A549 treated with AZD9567 at 1 μM for 4 hours (cell line): Measurements from ENCODE around the gene VASP. TPM values are rescaled to one million over a fixed set of nuclear protein-coding genes. Genes with fewer than 3 reads are reported as not detected.

Experiments
- total RNA-seq: library from RNA; stranded (reverse); fragments of 200-300 nt; extraction: Qiagen RNA extraction; gene quantifications from 5 replicates; pipeline ENCODE4 v1.2.3, GENCODE V29; 2022; ENCODE audit not compliant: insufficient read depth

VASP gene
- total RNA-seq: 159 to 241 TPM (median 195 TPM) in 5 replicates

GRCh38 chr19:45506989-45507871, at the start of gene VASP:
TSS of gene VASP (plus strand) at chr19:45507479. CDS start at chr19:45507772, 293 bp downstream.

GRCh38 chr19:45467456-45468158, 39.7 kb upstream of the VASP start, which contains the start of gene FOSB:
TSS of gene FOSB (plus strand) at chr19:45467996. CDS start at chr19:45468587, 591 bp downstream.

DNA sequence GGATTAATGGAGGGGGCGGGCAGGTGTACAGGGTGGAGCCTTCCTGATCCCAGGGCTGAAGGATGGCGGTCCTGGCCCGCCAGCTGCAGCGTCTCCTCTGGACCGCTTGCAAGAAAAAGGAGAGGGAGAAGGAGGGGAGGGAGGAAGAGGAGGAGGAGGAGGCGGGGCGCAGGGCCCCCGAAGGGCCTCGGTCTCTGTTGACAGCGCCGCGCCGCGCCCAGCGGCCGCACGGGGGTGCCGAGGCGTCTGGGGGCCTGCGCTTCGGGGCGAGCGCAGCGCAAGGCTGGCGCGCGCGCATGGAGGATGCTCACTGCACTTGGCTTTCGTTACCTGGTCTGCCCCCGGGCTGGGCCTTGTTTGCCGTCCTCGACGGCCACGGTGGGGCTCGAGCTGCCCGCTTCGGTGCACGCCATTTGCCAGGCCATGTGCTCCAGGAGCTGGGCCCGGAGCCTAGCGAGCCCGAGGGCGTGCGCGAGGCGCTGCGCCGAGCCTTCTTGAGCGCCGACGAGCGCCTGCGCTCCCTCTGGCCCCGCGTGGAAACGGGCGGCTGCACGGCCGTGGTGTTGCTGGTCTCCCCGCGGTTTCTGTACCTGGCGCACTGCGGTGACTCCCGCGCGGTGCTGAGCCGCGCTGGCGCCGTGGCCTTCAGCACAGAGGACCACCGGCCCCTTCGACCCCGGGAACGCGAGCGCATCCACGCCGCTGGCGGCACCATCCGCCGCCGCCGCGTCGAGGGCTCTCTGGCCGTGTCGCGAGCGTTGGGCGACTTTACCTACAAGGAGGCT, 8.7 kb upstream of the VASP start, which contains the start of gene PPM1N:
PPM1N (plus strand) TSS at position 33 of the 785 bp plus-strand sequence; CDS start at position 63, 30 bp downstream.

Other genes with a start within 250 kb of the VASP start
- gene CKM, start 184.6 kb upstream of the VASP start, total RNA-seq: 0.05 to 0.07 TPM in 2 of 5 replicates, not detected in the others
- gene KLC3, start 166.7 kb upstream of the VASP start, total RNA-seq: 0.87 to 1.3 TPM (median 0.91 TPM) in 4 of 5 replicates, not detected in the other
- gene ERCC2, start 136.9 kb upstream of the VASP start, total RNA-seq: 11.4 to 14.4 TPM (median 14.2 TPM) in 5 replicates
- 19.0 to 37.6 TPM (median 35.5 TPM) in 5 replicates for gene PPP1R13L, start 102.4 kb upstream of the VASP start, total RNA-seq
- gene POLR1G, start 100.8 kb upstream of the VASP start, total RNA-seq: 47.1 to 57.7 TPM (median 51.3 TPM) in 5 replicates
- 139 to 171 TPM (median 165 TPM) in 5 replicates for gene ERCC1, start 83.6 kb upstream of the VASP start, total RNA-seq
- gene FOSB, start 39.5 kb upstream of the VASP start, total RNA-seq: 10.2 to 21.4 TPM (median 18.8 TPM) in 5 replicates
- 5.6 to 13.1 TPM (median 12.6 TPM) in 5 replicates for gene RTN2, start 10.4 kb upstream of the VASP start, total RNA-seq
- 6.9 to 10.4 TPM (median 8.2 TPM) in 5 replicates for gene PPM1N, start 9.0 kb upstream of the VASP start, total RNA-seq
- gene OPA3, start 77.3 kb downstream of the VASP start, total RNA-seq: 10.4 to 16.7 TPM (median 15.7 TPM) in 5 replicates
- 0.05 to 0.27 TPM (median 0.15 TPM) in 4 of 5 replicates, not detected in the other for gene GPR4, start 94.7 kb downstream of the VASP start, total RNA-seq
- 21.1 to 24.4 TPM (median 23.4 TPM) in 5 replicates for gene EML2, start 131.9 kb downstream of the VASP start, total RNA-seq
- gene GIPR, start 160.7 kb downstream of the VASP start, total RNA-seq: 1.4 to 3.8 TPM (median 3.2 TPM) in 5 replicates
- 660 to 832 TPM (median 820 TPM) in 5 replicates for gene SNRPD2, start 184.5 kb downstream of the VASP start, total RNA-seq
- gene QPCTL, start 185.2 kb downstream of the VASP start, total RNA-seq: 8.8 to 12.8 TPM (median 9.8 TPM) in 5 replicates
- 8.4 to 9.3 TPM (median 9.0 TPM) in 5 replicates for gene FBXO46, start 223.4 kb downstream of the VASP start, total RNA-seq
- 0.04 to 0.11 TPM (median 0.05 TPM) in 4 of 5 replicates, not detected in the other for gene MEIOSIN, start 226.0 kb downstream of the VASP start, total RNA-seq